ENCODE results near the gene C11orf68. TPM values are rescaled to one million over a fixed set of nuclear protein-coding genes. Genes with fewer than 3 reads are reported as not detected.

The C11orf68 gene
- total and polyA plus RNA-seq, 9 of the 15 experiments (the other 6 are each of a cell fraction or from before 2014, with no cell fraction given), result 3.6 to 35.9 (median 12.8) TPM

DNA sequence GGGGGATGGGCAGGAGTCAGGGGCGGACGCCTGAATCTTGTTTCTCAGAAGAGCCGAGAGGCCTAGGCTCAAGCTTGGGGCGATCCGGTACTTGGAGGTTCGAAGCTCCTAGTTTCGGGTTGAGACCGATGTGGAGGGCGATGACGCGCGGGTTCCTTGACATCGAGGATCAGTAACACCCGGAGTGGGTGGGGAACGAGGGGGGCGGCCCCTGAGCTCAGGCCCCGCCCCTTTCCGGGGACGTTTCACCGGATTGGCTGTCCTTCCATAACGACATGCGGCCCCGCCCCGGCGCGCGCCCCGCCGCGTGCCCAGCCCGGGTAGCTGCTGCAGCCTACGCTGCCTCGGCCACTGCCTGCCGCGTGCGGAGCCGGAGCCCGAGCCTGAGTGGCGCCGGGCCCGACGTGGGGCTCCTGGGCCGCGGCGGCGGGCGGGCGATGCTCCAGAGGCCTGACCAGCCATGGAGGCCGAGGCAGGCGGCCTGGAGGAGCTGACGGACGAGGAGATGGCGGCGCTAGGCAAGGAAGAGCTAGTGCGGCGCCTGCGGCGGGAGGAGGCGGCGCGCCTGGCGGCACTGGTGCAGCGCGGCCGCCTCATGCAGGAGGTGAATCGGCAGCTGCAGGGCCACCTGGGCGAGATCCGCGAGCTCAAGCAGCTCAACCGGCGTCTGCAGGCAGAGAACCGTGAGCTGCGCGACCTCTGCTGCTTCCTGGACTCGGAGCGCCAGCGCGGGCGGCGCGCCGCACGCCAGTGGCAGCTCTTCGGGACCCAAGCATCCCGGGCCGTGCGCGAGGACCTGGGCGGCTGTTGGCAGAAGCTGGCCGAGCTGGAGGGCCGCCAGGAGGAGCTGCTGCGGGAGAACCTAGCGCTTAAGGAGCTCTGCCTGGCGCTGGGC, 28.3 kb downstream of the C11orf68 start, which contains the start of gene CCDC85B (continued):
- no peak for TF ChIP-seq ZNF518B (CRISPR knock-in tag; IDR thresholded peaks at IDR 0.05)
- TF ChIP-seq JUNB (CRISPR knock-in tag; conservative IDR thresholded peaks at IDR 0.05), result no peak
- no peak for TF ChIP-seq TBP (optimal IDR thresholded peaks at IDR 0.05; ENCODE audit: low read depth, low read length)
- peak; percentile 78; the same call in 1 of the 2 replicates for TF ChIP-seq NR4A1 (CRISPR knock-in tag; IDR thresholded peaks at IDR 0.05)
- peak; percentile 66; the same call in 1 of the 2 replicates for TF ChIP-seq NR4A1 (tag; IDR thresholded peaks at IDR 0.05)
- no peak for TF ChIP-seq RUNX1 (IDR thresholded peaks at IDR 0.05; ENCODE audit: low read depth)
- TF ChIP-seq ZC3H4 (CRISPR knock-in tag; IDR thresholded peaks at IDR 0.05; ENCODE audit: borderline replicate concordance), result peak; percentile 85; the same call in 1 of the 2 replicates
- TF ChIP-seq, protein P1, sequence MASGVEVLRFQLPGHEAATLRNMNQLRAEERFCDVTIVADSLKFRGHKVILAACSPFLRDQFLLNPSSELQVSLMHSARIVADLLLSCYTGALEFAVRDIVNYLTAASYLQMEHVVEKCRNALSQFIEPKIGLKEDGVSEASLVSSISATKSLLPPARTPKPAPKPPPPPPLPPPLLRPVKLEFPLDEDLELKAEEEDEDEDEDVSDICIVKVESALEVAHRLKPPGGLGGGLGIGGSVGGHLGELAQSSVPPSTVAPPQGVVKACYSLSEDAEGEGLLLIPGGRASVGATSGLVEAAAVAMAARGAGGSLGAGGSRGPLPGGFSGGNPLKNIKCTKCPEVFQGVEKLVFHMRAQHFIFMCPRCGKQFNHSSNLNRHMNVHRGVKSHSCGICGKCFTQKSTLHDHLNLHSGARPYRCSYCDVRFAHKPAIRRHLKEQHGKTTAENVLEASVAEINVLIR (CRISPR knock-in tag; IDR thresholded peaks at IDR 0.05), result no peak; the same call in 1 of the 2 replicates
- no peak for TF ChIP-seq XRCC3 (IDR thresholded peaks at IDR 0.05)
- TF ChIP-seq ARID2 (IDR thresholded peaks at IDR 0.05), result no peak
- TF ChIP-seq MAFG (tag; conservative IDR thresholded peaks at IDR 0.05), result no peak
- no peak for TF ChIP-seq ZFP36 (IDR thresholded peaks at IDR 0.05; ENCODE audit: low read depth, low read length, partially characterized antibody)
- peak; percentile 98 for TF ChIP-seq L3MBTL2 (IDR thresholded peaks at IDR 0.05)
- TF ChIP-seq NFIC (IDR thresholded peaks at IDR 0.05), result peak; percentile 22; the same call in 1 of the 2 replicates
- no peak for TF ChIP-seq CBX8 (IDR thresholded peaks at IDR 0.05; ENCODE audit: borderline replicate concordance, extremely low read depth, low read depth, low read length, poor library complexity, severe bottlenecking)
- TF ChIP-seq, protein P2, sequence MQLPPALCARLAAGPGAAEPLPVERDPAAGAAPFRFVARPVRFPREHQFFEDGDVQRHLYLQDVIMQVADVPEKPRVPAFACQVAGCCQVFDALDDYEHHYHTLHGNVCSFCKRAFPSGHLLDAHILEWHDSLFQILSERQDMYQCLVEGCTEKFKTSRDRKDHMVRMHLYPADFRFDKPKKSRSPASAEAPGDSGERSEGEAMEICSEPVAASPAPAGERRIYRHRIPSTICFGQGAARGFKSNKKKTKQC (CRISPR knock-in tag; IDR thresholded peaks at IDR 0.05), result peak; percentile 86; the same call in 1 of the 2 replicates
- TF ChIP-seq ZNF639 (CRISPR knock-in tag; conservative IDR thresholded peaks at IDR 0.05 in 1 of 2, IDR thresholded peaks at IDR 0.05 in 1 of 2), result peak in 1 of 2 experiments; percentile 75; a peak in 2 of 4 replicates
- TF ChIP-seq, protein P3, sequence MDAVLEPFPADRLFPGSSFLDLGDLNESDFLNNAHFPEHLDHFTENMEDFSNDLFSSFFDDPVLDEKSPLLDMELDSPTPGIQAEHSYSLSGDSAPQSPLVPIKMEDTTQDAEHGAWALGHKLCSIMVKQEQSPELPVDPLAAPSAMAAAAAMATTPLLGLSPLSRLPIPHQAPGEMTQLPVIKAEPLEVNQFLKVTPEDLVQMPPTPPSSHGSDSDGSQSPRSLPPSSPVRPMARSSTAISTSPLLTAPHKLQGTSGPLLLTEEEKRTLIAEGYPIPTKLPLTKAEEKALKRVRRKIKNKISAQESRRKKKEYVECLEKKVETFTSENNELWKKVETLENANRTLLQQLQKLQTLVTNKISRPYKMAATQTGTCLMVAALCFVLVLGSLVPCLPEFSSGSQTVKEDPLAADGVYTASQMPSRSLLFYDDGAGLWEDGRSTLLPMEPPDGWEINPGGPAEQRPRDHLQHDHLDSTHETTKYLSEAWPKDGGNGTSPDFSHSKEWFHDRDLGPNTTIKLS (IDR thresholded peaks at IDR 0.05; ENCODE audit: borderline replicate concordance, low read depth), result no peak; the same call in 1 of the 2 replicates
